ENCODE measurements around the gene CXCR6.

The CXCR6 gene

GRCh38 chr3:45939341-45939771, 3.9 kb upstream of the CXCR6 start:
- TF ChIP-seq, protein P1, sequence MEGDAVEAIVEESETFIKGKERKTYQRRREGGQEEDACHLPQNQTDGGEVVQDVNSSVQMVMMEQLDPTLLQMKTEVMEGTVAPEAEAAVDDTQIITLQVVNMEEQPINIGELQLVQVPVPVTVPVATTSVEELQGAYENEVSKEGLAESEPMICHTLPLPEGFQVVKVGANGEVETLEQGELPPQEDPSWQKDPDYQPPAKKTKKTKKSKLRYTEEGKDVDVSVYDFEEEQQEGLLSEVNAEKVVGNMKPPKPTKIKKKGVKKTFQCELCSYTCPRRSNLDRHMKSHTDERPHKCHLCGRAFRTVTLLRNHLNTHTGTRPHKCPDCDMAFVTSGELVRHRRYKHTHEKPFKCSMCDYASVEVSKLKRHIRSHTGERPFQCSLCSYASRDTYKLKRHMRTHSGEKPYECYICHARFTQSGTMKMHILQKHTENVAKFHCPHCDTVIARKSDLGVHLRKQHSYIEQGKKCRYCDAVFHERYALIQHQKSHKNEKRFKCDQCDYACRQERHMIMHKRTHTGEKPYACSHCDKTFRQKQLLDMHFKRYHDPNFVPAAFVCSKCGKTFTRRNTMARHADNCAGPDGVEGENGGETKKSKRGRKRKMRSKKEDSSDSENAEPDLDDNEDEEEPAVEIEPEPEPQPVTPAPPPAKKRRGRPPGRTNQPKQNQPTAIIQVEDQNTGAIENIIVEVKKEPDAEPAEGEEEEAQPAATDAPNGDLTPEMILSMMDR (IDR thresholded peaks at IDR 0.05; ENCODE audit: low read depth, low read length, poor library complexity, severe bottlenecking) = no peak
- no peak for TF ChIP-seq EZH2phosphoT487 (IDR thresholded peaks at IDR 0.05; ENCODE audit: borderline replicate concordance, low read length)
- no peaks in the 10 kb centered on the region for H3K27me3 ChIP-seq (ENCODE audit: control insufficient read depth, low read length)
- H3K4me3 ChIP-seq (ENCODE audit: low read length) = no peak overlapping the region
- H4K20me1 ChIP-seq (ENCODE audit: control insufficient read depth, insufficient read depth, low read depth, low read length) = no peaks in the 10 kb centered on the region
- no peak overlapping the region for H3K4me2 ChIP-seq (ENCODE audit: low read length)
- no peaks in the 10 kb centered on the region for H3F3A ChIP-seq (ENCODE audit: control insufficient read depth, insufficient read depth)
- H3K27ac ChIP-seq (ENCODE audit: low read depth, low read length) = no peak overlapping the region
- no peaks in the 10 kb centered on the region for H3K4me1 ChIP-seq (ENCODE audit: control insufficient read depth, low read length)
- H3K79me2 ChIP-seq (ENCODE audit: control insufficient read depth, low read length) = no peaks in the 10 kb centered on the region
- H3K9me3 ChIP-seq (ENCODE audit: control insufficient read depth, insufficient read depth, low read length) = no peaks in the 10 kb centered on the region
- H3K9me2 ChIP-seq (replicated peaks; ENCODE audit: control insufficient read depth, low read length) = no peaks in the 10 kb centered on the region
- H3K36me3 ChIP-seq (ENCODE audit: control insufficient read depth, low read length) = peaks cover 23% of the 10 kb centered on the region

GRCh38 chr3:45940004-45940780, 3.1 kb upstream of the CXCR6 start:
- H4K20me1 ChIP-seq (ENCODE audit: control insufficient read depth, insufficient read depth, low read depth, low read length) = no peaks in the 10 kb centered on the region
- H3F3A ChIP-seq (ENCODE audit: control insufficient read depth, insufficient read depth) = no peaks in the 10 kb centered on the region
- no peak overlapping the region for H3K27ac ChIP-seq (ENCODE audit: low read depth, low read length)
- H3K4me3 ChIP-seq (ENCODE audit: low read length) = no peak overlapping the region
- no peak overlapping the region for H3K4me2 ChIP-seq (ENCODE audit: low read length)
- TF ChIP-seq, protein P1 (IDR thresholded peaks at IDR 0.05; ENCODE audit: low read depth, low read length, poor library complexity, severe bottlenecking) = no peak
- TF ChIP-seq EZH2phosphoT487 (IDR thresholded peaks at IDR 0.05; ENCODE audit: borderline replicate concordance, low read length) = no peak
- H3K36me3 ChIP-seq (ENCODE audit: control insufficient read depth, low read length) = peaks cover 15% of the 10 kb centered on the region
- no peaks in the 10 kb centered on the region for H3K27me3 ChIP-seq (ENCODE audit: control insufficient read depth, low read length)
- H3K9me2 ChIP-seq (replicated peaks; ENCODE audit: control insufficient read depth, low read length) = no peaks in the 10 kb centered on the region
- H3K79me2 ChIP-seq (ENCODE audit: control insufficient read depth, low read length) = no peaks in the 10 kb centered on the region
- H3K9me3 ChIP-seq (ENCODE audit: control insufficient read depth, insufficient read depth, low read length) = no peaks in the 10 kb centered on the region
- no peaks in the 10 kb centered on the region for H3K4me1 ChIP-seq (ENCODE audit: control insufficient read depth, low read length)

GRCh38 chr3:45940781-45941365, 2.4 kb upstream of the CXCR6 start:
- no peaks in the 10 kb centered on the region for H3K27me3 ChIP-seq (ENCODE audit: control insufficient read depth, low read length)
- peaks cover 9% of the 10 kb centered on the region for H3K36me3 ChIP-seq (ENCODE audit: control insufficient read depth, low read length)
- H3F3A ChIP-seq (ENCODE audit: control insufficient read depth, insufficient read depth) = no peaks in the 10 kb centered on the region
- H3K4me2 ChIP-seq (ENCODE audit: low read length) = no peak overlapping the region
- TF ChIP-seq EZH2phosphoT487 (IDR thresholded peaks at IDR 0.05; ENCODE audit: borderline replicate concordance, low read length) = no peak
- TF ChIP-seq, protein P1 (IDR thresholded peaks at IDR 0.05; ENCODE audit: low read depth, low read length, poor library complexity, severe bottlenecking) = no peak
- no peaks in the 10 kb centered on the region for H3K79me2 ChIP-seq (ENCODE audit: control insufficient read depth, low read length)
- H3K4me1 ChIP-seq (ENCODE audit: control insufficient read depth, low read length) = no peaks in the 10 kb centered on the region
- H4K20me1 ChIP-seq (ENCODE audit: control insufficient read depth, insufficient read depth, low read depth, low read length) = no peaks in the 10 kb centered on the region
- no peak overlapping the region for H3K4me3 ChIP-seq (ENCODE audit: low read length)
- no peaks in the 10 kb centered on the region for H3K9me2 ChIP-seq (replicated peaks; ENCODE audit: control insufficient read depth, low read length)
- H3K9me3 ChIP-seq (ENCODE audit: control insufficient read depth, insufficient read depth, low read length) = no peaks in the 10 kb centered on the region
- H3K27ac ChIP-seq (ENCODE audit: low read depth, low read length) = no peak overlapping the region

Measured in DOHH2 (cell line).